Stimulated activated CD4-positive, alpha-beta T cell treated with anti-CD3 and anti-CD28 coated beads, Interleukin-12 subunit alpha, Interleukin-12 subunit beta, amount 100 ng/mL, for 48 hours (primary cell): ENCODE measurements around the gene GCNT1.
"Not testable (repeated sequence)": the region's sequence is repeated elsewhere in the genome, so short reads cannot be mapped to it uniquely, and the experiment has no call there.

Experiments
- DNase-seq, 3 donors: peaks; one replicate each; pipeline ENCODE4 v3.0.0-alpha.2; 2020; ENCODE audit warnings: low read depth in 2 of 3, low spot score in 1 of 3

The GCNT1 gene

DNA sequence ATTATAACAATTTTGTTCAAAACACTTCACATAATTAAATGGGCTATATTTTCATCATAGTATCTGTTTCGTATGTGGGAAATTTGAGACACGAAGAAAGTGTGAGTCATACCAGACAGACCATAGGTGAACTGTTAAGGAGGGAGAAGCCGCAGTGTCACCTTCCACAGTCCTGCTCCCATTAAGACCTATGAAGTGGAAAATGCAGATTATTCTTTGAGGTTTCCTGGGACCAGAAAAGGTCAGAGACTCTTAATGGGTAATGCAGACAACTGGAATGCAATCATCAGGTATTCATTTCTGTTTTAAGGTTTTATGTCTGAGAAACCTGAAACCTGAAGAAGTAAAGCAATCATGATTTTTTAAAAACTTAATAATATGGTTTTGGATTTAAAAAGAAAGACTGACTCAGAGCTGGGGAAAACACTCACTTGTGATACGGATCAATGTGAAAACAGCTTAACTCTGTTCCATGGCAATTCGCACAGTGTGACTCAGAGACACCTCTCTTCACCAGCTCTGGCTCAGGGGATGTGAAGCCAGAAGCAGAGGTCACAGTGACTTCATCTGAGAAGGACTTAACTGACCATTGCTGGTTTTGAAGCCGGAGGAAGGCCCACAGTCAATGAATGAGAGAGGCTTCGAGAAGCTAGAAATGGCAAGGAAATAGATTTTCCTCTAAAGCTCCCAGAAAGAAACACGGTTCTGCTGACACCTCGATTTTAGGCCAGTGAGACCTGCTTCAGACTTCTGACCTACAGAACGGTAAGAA is 17.2 kb upstream of the GCNT1 start:
- DNase-seq = peak in 2 of 3 donors; percentile 46 to 47

GRCh38 chr9:76443887-76444286 is 15.1 kb upstream of the GCNT1 start:
- no peak for DNase-seq

DNA sequence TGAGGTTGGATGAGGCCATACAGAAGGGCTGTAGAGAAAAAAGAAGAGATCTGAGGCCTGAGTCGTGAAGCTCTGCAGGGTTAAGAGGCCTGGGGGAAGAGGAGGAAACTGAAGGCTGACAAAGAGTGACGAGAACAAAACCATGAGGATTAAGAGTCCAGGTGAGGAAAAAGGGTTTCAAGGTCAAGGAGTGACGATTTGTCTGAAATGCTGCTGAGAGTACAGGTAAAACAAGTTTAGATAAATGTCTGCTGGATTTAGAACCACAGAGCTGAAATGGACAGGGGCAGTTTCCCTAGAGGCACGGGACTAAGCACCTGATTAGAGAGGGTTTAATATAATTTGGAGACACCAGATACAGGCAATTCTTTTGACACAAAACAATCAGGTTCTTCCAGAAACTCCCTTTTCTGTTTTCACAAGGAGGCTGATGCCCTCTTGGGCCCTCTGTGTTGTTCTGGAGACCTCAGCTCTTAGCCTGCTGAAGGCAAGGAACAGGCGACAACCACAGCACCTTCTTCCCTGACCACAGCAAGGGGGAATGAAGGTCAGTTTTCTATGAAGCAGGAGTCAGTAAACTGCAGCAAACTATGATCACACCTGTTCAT is 14.6 kb upstream of the GCNT1 start:
- DNase-seq = no peak

- no peak for DNase-seq
These were observed 13.0 kb upstream of the GCNT1 start for GRCh38 chr9:76445976-76446375.

- DNase-seq = no peak
These were observed 10.5 kb upstream of the GCNT1 start for GRCh38 chr9:76448501-76448900.

DNA sequence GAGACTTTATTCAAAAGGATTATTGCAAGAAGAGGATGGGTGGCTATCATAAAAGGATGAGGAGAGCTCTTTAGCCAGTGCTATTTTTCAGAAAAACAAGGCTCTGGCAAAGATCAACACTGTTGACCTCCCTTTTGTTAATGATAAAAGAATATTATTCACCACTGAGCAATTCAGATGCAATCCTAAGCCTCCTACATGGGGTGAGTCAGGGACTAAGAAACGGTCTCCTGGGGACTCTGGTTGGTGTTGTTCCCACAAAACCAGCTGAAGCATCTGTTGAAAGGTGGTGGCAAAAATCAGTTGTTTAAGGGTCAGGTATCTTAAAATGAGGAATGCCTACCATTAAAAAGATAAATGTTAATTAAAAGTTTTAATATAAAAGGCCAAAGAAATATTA is 7.7 kb upstream of the GCNT1 start:
- DNase-seq = no peak

GRCh38 chr9:76452839-76453238 is 6.1 kb upstream of the GCNT1 start:
- no peak for DNase-seq

- DNase-seq = no peak
These were observed 5.2 kb upstream of the GCNT1 start for GRCh38 chr9:76453785-76454184.

DNA sequence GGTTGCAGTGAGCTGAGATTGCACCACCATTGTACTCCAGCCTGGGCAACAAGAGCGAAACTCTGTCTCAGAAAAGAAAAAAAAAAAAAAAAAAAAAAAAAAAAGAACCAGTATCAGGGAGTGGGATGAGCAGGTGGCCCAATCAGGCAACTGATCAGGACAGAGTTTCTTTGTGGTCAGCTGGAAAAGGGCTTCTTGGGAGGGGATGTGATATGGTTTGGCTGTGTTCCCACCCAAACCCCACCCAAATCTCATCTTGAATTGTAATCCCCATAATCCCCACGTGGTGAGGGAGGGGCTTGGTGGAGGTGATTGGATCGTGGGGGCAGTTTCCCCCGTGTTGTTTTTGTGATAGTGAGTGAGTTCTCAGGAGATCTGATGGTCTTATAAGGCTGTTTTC is 4.7 kb upstream of the GCNT1 start:
- no peak for DNase-seq

DNA sequence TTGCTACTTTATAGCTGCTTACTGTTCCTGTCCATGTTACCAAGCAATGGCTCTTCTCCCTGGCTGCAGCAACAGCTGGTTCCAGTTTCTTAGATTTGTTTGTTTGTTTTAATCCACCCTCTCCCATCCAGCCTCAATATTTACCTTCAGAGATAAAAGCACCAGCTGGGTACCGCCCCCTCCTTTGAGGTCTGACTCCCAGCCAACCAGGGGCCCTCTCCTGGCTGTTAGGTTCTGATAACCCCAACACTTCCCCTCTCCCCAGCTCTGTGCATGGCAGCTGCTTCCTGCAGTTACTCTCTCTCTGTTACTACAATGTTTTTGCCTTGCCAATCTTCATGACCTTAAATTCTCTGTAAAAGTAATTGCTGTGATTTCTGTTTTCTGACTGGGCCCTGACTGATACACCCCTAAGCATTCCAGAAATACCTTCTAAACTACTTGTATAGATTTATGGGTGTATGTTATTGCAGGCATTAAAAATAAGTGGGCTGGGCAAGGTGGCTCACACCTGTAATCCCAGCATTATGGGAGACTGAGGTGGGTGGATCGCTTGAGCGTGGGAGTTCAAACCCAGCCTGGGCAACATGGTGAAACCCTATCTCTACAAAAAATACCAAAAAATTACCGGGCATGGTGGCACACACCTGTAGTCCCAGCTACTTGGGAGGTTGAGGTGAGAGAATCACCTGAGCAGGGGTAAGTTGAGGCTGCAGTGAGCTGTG is 2.6 kb upstream of the GCNT1 start:
- no peak for DNase-seq

- no peak for DNase-seq
These were observed 983 bp downstream of the GCNT1 start for GRCh38 chr9:76459694-76460635.

- no peak for DNase-seq
These were observed 3.1 kb downstream of the GCNT1 start for GRCh38 chr9:76462126-76462525.

GRCh38 chr9:76463211-76463610 is 4.2 kb downstream of the GCNT1 start:
- DNase-seq = no peak

DNA sequence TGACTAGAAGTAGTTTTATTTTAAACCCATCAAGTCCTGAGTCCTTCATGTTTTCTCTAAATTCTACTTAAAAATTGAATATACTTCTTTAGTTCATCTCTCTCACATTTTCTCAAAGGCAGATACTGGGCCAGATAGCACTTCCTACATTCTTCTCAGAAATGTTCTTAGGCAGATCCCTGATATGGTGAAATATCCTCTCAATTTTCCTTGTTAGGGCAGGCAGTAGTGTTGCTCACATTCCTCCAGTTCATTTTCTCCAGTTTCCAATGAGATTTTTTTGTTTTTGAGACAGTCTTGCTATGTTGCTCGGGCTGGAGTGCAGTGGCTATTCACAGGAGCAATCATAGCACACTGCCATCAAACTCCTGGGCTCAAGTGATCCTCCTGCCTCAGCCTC is 5.7 kb downstream of the GCNT1 start:
- DNase-seq = no peak

DNA sequence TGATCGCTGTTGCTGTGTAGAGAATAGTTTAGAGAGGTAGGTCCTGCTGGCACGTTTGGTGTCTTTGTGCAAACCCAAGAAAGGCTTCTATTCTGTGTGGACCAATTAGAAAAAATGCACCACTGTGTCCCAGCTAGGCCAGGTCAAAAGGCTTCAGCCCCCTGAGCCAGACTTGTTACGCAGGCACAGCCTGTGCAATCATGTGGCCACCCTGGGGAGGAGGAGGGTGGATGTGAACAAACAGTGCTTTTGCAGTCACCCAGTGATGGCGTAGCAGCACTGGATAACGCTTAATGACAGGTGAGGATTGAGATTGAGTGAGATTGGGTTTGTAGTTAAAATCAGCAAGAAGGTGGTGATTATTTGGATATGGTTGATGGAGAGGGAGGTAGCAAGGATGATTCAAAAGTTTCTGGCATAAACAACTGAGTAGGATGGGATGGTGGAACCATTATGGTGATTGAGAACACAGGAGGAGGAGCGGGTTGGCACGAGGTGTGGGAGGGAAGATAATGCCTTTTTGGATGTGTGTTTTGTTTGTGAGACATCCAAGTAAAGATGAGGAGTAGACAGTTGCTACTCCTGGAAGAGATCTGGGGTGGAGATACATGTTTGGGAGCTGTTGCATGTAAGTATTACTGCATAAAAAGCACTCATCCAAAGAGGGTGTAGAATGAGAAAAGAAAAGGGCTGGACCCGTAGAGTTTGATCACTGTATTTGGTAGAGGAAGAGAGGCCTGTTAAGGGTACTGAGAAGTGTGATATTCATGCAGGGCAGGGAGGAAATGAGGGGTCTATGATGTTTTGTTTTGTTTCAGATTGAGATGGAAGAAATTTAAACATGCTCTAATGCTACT is 6.7 kb downstream of the GCNT1 start:
- DNase-seq = no peak

GRCh38 chr9:76466299-76466605 is 7.3 kb downstream of the GCNT1 start:
- DNase-seq = no peak

DNA sequence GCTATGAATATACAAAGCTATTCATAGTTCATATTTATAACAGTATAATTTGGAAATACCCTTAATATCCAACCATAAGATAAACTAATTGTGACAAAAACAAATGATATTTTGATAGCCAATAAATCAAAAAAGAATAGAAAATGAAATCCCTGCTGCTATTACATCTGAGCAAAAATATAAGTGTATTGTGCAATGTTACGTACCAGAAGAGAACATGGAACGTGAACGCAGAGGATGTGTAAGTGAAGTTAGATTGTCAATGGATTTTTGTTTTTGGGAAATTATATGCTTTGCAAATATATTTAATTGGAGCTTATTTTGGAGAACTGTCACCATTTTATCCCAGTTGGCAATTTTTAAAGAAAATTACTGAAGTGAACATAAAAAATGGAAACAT is 15.4 kb downstream of the GCNT1 start:
- no peak for DNase-seq

GRCh38 chr9:76475686-76476085 is 16.7 kb downstream of the GCNT1 start:
- DNase-seq = no peak

GRCh38 chr9:76477818-76478217 is 18.8 kb downstream of the GCNT1 start:
- not testable (repeated sequence) for DNase-seq

DNA sequence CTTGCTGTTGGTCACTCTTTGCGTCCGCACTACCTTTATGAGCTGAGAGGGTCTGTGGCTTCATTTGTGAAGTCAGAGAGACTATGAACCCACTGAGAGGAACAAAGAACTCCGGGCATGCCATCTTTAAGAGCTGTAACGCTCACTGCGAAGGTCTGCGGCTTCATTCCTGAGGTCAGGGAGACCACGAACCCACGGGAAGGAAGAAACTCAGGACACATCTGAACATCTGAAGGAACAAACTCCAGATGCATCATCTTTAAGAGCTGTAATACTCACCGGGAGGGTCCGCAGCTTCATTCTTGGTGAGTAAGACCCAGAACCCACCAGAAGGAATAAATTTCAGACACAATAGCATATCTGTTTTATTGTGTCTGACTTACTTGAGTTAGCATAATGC is 19.2 kb downstream of the GCNT1 start:
- no peak for DNase-seq
